ENCODE results near the gene SLC43A1.
A peak's percentile ranks its signal among the peaks of the same experiment; 100 is the strongest.

SLC43A1 gene

GRCh38 chr11:57480409-57481137, 34.9 kb downstream of the SLC43A1 start:
- DNase-seq, result peak in 36 of 58 donors; percentile 10 to 77 (median 36)

GRCh38 chr11:57479911-57480310, 35.6 kb downstream of the SLC43A1 start:
- DNase-seq, result no peak

DNA sequence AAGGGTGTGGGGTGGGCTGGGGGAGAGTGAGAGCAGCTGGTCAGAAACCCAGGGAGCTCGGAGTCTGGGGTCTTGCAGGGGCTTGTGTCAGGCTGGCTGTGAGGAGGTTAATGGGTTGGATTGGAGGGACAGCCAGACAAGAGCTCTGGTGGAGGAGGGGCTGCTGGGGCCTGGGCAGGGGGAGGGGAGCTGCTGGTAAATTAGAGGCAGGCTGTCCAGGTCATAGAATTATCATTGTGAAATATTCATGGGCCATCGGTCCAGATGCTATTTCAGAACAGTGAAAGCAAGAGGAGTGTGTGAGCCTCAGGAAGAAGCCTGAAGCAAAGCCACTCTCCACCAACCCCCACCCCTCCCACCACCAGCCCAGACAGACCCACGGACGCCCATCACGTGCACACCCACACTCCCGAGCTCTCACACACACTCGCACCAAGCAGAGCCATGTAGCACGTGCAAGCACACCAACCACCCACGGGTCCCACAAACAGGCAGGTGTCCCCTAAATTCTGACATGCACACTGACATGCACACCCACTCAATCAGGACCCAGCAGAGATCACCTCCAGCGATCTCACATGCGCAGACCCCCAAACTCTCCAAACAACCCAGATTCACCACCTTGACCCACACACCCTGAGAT, 36.4 kb downstream of the SLC43A1 start:
- DNase-seq, result no peak

GRCh38 chr11:57477507-57478189, 37.9 kb downstream of the SLC43A1 start:
- no peak for DNase-seq

GRCh38 chr11:57476757-57477506, 38.6 kb downstream of the SLC43A1 start:
- DNase-seq, result peak in 1 of 58 donors; percentile 7

- peak in 2 of 58 donors; percentile 16 to 44 for DNase-seq
These were observed 39.3 kb downstream of the SLC43A1 start for GRCh38 chr11:57476047-57476756.

- DNase-seq, result no peak
These were observed 39.8 kb downstream of the SLC43A1 start for GRCh38 chr11:57475671-57476046.

GRCh38 chr11:57475191-57475590, 40.3 kb downstream of the SLC43A1 start:
- DNase-seq, result no peak

DNA sequence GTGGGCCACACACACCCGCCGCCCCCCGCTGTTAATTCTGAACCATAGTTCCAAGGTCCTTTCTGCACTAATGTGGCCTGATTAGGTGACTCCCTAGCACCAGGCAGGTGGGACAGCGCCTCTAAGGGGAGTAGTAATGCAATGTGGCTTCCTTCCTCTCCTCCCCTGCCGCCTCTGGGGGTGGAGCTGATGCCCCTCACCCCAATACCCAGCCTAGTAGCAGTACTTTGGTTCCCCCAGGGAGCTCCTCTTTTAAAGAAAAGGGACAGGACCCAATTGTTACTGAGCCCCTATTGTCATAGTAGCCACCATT, 40.7 kb downstream of the SLC43A1 start:
- DNase-seq, result no peak

- peak in 3 of 58 donors; percentile 12 to 24 (median 20) for DNase-seq
These were observed 41.3 kb downstream of the SLC43A1 start for GRCh38 chr11:57474017-57474802.

DNA sequence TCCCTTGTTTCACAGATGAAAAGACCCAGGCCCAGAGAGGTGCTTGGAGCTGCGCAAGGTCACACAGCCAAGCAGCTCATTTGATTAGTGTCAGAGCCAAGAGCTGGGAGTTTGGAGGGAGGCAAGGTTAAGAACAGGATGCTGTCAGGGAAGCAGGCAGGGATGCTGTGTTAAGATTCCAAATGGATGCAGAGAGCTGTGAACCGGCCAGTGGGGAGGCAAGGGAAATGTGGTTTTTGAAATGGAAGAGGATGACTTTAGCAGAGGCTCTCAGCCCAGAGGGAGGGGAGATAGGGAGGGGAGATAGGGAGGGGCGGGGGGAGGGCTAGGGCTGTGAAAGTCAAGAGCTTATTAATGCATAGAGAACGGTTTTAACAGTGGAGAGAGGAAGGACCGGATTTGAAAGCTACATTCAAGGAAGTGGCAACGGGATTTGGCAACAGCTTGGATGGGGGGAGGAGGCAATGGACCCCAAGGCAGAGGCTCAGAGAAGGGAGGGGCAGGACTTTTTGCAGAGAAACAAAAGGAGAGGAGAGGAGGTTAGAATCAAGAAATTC, 42.1 kb downstream of the SLC43A1 start:
- DNase-seq, result no peak

GRCh38 chr11:57471496-57471895, 44.0 kb downstream of the SLC43A1 start:
- DNase-seq, result no peak

- DNase-seq, result no peak
These were observed 46.2 kb downstream of the SLC43A1 start for GRCh38 chr11:57469268-57469667.

DNA sequence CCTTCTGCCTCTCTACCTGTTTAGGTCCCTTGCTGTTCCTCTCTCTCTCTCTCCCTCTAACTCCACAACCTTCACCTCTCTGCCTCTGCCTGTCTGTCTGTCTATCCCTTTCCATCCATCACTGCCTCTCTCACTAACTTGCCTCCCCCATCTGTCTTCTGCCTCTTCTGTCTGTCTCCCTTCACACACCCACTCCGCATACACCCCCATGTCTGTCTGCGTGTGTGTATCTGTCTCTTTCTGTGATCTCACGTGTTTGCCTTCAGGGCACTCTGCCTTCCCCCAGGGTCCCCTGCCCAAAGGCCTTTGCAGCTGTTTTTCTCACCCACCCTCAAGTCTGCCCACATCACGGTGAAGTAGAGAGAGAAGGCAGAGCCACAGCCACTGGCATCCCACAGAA, 47.2 kb downstream of the SLC43A1 start:
- no peak for DNase-seq

- DNase-seq, result no peak
These were observed 47.9 kb downstream of the SLC43A1 start for GRCh38 chr11:57467508-57468157.

DNA sequence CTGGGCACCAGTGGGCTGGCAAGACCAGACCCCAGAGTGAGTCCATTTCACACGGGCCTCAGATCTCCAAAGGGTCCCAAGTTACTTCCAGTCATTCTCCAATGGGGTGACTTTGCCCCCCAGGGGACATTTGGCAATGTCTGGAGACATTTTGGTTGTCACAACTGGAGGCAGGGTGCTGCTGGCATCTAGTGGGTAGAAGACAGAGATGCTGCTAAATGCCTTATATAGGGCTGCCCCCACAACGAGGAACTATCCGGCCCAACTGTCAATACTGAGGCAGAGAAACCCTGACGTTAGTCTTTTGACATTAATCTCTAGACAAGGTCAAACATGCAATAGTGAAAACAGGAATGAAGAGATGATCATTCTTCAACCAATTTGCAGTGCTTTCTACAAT, 48.8 kb downstream of the SLC43A1 start:
- no peak for DNase-seq

- DNase-seq, result peak in 30 of 58 donors; percentile 18 to 80 (median 48)
These were observed 50.8 kb downstream of the SLC43A1 start for GRCh38 chr11:57464539-57465181.

GRCh38 chr11:57463671-57464538, 51.6 kb downstream of the SLC43A1 start:
- no peak for DNase-seq
